CD4-positive, alpha-beta T cell treated with Interleukin-2 at 100 ng/mL for 4 hours (primary cell): ENCODE data around the gene KLF12.

Source experiments
- DNase-seq: peaks from one replicate; pipeline ENCODE4 v3.0.0-alpha.2; 2020; ENCODE audit warnings: low spot score

KLF12 gene

DNA sequence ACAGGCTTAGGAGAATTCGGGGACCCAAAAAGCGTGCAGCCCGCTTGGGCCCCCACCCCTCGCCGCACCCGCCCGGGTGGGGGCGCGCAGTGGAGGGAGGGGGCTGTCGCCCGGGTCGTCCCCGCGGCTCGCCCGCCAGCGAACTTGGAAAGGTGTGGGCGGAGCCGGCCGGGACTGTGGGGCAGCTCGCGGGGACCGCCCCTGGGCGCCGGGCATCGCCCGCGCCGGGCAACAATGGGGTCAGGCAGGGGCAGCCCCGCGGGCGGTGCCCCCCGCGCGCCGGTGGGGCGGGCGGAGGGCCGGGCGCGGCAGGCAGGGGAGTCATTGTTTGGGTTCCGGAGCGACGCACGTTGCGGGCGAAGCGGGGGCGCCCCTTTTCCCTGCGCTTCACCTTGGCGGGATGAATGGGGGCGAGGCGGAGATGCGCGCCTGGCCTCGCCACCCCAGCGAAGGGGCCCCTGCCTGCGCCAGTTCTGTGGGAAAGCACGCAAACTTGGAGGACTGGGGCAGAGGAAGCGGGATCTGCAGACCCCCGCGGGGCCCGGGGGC, 647 bp upstream of the KLF12 start:
- DNase-seq, result peak; percentile 66

GRCh38 chr13:74133657-74134201, 475 bp downstream of the KLF12 start:
- peak; percentile 95 for DNase-seq

GRCh38 chr13:74132776-74133656, 1.2 kb downstream of the KLF12 start:
- peak; percentile 49 for DNase-seq

DNA sequence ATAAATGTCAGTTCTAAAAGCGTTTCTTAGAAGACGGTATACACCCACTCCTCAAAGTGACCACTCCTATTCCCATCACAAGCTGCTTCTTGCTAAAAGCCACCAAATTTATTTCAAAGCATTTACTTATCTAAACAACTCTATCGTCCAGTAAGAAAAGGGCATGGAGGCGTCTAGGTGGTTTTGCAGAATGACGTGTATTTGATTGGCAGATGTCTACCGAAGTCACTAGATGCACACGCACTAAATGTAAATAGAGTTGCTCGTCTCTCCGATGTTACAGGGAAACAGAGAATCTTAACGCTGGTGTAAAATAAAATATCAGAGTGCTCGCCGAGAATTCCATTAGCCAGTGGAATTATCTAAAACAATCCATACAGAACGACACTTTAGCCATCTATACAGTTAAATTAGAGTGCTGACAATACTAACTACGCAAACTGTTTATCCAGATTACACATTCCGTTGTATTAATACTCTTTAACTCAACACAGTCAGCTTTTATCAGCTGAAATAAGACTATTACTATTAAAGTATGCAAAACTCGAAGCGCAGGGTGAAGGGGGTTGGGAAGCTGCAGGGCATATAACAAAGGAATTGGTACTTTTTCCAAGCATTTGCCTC, 1.9 kb downstream of the KLF12 start:
- DNase-seq, result peak; percentile 71

DNA sequence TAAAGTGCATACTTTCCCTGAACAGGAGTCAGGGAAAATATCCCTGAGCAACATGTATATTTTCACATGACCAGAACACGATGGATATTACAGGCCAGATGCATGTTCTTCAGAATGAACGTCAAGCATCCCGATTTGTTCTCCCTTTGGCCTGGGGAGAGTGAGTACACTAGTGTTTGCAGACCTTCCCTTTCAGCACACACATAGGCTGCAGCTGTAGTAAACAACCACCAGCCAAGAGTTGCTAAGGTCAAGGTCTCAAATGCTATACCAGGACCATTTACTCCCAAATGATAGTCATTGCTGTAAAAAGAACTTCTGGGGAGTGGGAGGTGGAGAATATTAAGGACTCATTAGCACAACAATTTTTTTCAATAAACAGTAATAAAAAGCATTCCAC, 3.0 kb downstream of the KLF12 start:
- DNase-seq, result no peak

DNA sequence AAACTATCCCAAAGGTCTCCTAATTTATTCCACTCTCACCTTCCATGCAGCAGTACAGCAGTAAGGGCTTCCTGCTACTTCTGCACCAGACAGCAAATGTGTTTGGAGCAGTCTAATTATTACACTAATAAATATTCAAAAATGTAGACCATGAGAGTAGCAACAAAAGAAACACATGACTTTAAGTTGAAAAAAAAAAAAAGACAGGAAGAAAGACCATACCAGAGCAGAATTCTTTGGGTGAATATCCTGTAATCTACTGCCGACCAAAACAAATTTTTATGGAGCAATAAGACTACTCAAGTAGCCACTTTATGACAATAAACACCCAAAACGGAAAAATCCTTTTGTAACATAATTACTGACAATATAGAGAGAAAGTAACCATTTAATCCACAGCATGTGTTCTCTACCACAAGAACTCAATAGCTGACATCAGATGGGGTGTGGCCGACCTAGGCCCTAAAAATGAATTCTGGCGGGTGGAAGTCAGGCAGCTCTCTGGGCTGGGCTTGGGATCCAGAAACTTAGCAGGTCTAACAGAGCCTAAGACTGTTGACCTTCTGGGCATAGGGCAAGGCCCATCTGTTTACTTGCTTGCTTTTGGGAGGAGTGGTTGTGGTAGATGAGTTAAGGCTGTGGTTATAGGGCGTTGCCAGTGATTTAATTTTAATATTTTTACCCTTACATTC, 4.6 kb downstream of the KLF12 start:
- DNase-seq, result peak; percentile 65

GRCh38 chr13:74128156-74128767, 5.9 kb downstream of the KLF12 start:
- DNase-seq, result no peak

- DNase-seq, result no peak
Measured at GRCh38 chr13:74118328-74118727, 15.9 kb downstream of the KLF12 start.

DNA sequence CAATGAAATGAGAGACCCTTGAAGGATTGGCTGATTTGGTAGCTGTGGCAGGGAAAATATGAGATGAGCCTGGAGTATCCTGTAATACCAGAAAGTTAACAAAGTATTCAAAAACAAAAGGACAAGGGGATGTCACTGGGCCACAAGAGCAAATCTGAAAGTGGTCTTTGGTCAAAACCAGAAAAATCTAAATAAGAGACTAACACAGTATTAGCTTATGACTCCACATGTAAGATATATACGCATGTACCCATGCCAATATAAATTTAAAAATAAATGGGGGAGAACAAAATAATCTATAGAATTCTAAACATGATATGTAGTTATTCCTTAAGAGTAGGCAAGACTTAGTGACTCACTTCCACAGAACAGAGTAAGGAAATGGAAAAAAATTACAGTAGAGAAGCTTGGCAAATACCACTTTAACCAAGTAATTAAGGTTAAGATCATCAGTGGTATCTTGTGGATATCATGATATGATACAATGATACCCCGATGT, 16.9 kb downstream of the KLF12 start:
- DNase-seq, result no peak

GRCh38 chr13:74115133-74115532, 19.1 kb downstream of the KLF12 start:
- peak; percentile 36 for DNase-seq

DNA sequence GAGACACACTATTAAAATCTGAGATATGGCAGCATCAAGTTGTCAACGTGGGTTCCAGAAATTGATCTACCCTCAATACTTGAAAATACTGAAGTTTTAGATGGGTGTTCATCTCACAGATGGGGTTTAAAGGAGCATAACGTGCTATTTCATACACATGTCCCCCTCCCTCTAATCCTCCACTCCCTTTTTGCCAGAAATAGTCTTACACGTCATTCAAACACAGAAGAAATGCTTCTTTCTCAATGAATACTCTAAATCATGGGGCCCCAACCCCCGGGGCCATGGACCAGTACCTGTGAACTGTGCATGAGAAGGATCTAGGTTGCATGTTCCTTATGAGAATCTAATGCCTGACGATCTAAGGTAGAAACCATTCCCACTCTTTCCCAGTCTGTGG, 19.6 kb downstream of the KLF12 start:
- no peak for DNase-seq

DNA sequence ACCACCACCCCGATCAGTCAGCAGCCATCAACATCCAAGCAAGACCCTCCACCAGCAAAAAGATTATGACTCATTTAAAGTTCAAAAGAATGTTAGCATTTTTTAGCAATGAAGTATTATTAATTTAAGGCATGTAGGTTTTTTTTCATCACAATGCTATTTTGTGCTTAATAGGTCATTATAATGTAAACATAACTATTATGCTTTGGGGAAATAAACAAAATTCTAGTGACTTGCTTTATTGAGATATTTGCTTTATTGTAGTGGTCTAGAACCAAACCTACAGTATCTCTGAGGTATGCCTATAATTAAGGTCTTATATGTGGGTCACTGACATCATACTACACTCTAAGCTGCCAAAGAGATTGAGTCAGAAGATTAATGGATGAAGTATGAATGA, 20.0 kb downstream of the KLF12 start:
- DNase-seq, result no peak

GRCh38 chr13:74111901-74112824, 22.0 kb downstream of the KLF12 start:
- DNase-seq, result no peak

DNA sequence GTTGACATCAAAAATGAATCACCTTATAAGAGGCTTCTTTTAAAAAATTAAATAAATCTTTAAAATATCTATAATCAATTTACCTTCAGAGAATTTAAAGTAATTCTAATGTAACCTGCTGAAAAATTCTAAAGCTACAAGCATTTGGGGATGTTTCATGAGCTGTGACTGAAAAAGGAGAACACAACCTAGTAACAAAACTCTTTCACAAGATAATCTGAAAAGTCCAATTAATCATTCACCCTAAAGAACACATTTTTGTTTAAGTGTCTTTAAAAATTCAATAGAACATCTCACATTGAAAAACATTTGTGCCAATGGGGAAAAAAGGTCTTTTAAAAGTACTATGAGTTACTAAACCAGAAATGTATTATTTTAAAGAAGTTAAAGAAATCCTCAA, 22.8 kb downstream of the KLF12 start:
- no peak for DNase-seq

DNA sequence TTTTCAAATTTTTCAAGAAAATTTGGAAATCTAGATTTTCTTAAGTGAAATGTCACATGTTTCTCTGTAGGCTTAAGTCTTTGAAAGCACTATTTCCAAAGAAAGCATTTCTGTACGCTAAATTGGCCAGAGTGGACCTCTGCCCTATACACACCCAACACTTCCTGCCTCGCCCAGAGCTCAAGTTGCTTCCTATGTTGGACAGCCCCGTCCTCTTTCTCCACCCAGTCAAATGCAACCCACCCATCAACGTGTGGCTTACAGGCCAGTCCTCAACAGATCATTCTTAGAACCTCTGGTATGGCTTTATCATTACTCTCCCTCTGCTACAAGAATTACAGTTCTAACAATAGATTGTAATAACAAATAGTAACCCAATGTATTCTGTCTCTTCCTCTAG, 24.2 kb downstream of the KLF12 start:
- DNase-seq, result no peak

- no peak for DNase-seq
Measured at GRCh38 chr13:74107598-74107997, 26.6 kb downstream of the KLF12 start.

DNA sequence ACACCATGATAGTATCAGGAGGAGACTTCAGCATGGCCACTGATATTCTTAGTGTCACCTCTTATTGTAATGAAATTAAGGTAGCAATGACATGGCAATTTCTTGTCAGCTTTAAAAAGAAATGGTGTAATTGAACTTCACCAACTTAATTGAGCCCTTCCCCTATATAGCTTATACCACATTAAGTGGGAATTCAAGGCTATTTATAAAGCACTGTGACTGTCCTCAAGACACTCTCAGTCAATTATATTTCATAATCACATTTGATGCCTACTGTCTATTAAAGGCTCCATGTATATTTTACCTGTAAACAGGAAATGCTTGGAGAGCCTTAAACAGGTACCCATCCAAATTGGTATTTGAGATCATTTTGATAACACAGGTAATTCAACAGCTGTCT, 28.3 kb downstream of the KLF12 start:
- DNase-seq, result no peak

- no peak for DNase-seq
Measured at GRCh38 chr13:74104661-74105275, 29.4 kb downstream of the KLF12 start.

- no peak for DNase-seq
Measured at GRCh38 chr13:74103970-74104555, 30.1 kb downstream of the KLF12 start.

GRCh38 chr13:74103196-74103595, 31.0 kb downstream of the KLF12 start:
- DNase-seq, result no peak
